HG02610 (cell line): ENCODE measurements around the gene CTU2.

ENCODE experiments used
- ATAC-seq: cut with Tn5 transposase; IDR thresholded peaks from one replicate; pipeline ENCODE4 v1.9.1; 2021; ENCODE audit warnings: mild to moderate bottlenecking, moderate library complexity; ENCODE audit not compliant: unreplicated experiment

CTU2 gene

DNA sequence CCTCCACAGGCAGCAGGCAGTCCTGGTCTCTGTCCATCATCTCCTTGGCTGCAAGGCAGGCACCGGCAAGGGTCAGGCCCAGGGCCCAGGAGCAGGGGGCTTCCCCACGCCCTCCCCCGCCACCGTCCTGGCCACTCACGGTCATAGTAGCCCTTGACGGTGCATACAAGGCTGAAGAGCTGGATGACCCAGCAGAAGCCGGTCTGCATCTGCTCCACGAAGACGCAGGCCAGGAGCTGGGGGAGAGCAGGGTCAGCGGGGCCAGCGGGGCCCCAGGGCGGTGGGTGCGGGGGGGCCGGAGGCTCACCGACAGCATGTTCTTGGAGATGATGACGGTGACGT, 20.1 kb downstream of the CTU2 start:
- no peak for ATAC-seq

DNA sequence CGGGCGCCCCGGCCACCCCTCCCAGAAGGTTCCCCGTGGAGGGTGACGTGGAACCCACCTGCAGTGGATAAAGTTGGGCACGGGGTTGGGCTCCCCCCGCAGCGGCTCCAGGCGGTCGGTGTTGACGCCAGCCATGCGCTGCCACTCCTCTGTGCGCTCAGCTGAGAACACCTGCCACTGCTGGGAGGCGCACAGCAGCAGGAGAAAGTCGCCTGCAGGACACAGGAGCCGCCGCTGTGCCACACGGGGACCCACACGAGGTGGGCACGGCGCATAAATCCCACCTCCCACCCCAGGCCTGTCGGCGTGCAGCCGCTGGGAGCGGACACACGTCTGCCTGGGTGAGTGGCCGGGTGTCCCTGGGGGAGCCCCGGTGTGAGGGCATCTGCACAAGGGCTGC, 20.7 kb downstream of the CTU2 start:
- no peak for ATAC-seq

DNA sequence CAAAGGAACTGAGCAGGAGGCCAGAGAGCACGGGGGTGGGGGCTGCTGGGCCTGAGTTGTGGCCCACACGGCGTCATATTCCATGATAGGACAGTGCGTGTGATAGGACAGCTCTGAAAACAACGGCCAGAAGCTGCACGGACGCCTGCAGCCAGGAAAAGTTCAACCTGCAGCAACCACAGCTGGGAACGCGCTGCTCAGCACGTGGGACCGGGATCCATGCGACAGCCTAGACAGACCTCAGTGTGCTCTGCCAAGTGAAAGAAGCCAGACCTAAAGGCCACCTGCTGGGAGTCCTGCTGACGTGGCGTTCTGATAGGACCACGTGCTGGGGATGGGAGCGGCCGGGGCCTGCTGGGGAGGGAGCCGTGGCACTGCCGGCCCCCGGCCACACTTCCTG, 21.6 kb downstream of the CTU2 start:
- ATAC-seq, result no peak

DNA sequence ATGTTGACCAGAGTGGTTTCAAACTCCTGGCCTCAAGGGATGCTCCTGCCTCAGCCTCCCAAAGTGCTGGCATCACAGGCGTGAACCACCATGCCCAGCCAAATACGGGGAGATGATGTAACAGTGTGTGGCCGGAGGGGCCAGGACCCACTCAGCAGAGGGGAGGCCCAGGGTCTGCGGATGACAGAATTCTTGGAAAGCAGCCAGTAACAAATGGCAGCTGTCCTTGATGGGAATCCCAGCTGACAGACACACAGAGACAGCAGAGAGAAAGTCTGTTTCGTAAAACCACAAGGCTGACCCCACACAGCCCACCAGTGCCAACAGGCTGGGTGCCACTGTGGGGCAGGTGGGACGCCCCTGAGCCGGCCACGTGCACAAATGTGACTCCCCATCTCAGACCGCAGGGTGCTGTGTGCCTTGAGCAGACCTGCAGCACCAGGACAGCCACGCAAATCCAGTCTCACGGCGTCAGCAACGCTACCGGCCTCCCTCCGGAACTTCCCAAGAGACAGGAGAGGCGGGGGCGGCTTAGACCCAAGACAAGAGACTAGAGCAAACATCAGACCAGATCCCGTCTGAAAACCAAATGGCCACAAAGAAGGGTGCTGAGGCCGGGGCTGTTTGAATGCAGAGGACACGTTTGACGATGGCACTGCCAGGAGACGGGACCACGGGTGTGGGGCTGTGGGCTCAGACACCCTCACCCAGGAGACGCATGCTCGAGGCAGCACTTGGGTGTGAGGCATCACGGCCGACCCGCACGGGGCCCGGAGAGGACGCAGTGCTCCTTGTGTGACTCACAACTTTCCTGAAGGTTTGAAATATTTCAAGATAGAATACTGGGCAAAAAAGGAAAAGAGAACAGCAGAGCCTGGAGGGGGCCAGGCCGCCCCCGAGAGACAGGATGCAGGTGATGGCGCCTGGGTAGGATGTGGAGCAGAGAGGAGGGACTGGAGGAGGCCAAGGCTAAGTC, 24.6 kb downstream of the CTU2 start:
- ATAC-seq, result no peak

DNA sequence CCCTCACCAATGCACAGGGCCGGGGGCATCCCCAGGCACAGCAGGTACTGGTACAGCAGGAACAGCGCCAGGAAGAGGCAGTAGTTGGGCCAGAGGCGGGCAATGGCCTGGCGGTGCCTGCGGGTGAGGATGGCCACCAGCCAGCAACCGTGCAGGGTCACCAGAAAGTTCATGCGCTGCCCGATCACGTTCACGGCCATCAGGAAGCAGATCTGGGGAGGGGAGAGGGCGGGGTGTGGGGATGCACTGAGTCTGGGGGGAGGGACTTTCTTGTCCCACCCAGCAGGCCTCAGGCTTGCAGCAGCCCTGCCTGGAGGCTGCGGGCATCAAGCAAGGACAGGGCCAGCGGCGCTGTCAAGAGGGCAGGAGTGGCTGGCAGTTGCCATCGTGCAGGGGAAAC, 25.4 kb downstream of the CTU2 start:
- ATAC-seq, result no peak

DNA sequence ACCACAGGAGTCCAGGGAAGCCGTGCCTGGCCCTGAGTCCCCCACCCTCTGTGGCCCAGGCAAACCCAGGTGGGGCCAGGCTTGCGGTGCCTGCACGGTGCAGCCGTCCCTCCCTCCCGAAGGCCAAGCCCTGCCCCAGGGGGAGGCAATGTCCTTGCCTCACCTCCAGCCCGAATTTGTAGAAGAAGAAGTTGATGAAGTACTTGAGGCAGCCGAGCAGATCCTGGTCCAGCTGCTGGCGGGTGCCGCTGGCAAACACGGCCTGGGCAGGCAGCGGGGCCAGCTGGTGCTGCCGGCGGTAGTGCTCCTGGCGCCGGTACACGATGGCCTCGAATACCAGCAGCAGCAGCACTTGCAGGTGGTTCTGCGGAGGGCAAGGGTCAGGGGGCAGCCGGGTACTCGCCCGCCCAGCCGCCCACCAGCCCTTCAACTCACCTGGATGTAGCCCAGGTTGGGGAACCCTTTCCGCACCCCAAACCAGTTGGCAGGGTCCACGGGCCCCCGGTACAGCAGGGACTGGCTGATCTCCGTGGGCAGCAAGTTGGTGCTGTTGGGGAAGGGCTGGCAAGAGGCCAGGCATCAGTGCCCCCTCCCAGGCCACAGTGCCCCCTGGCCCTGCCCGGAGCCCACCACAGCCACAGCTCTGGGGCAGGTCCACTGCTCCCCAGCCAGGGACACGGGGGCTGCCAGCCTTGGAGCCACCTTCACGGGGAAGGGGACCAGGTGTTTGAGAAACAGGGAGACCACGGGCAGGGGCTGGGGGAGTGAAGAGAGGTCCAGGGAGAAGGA, 26.1 kb downstream of the CTU2 start:
- ATAC-seq, result no peak

DNA sequence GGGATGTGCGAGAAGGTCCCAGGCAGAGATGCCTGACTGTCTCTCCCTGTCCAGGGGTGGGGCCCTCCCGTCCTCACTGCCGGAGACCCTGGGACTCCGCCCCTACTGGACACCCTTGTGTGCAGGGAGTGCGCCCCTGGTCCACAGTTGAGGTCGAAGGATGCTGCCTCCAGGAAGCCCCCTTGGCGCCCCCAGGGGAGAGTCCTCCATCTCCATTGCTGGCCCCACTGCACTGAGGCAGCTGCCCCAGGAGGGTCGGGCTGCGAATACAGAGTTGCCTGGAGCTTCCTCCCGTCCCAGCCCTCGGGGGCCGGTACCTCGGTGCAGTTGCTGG, 26.6 kb downstream of the CTU2 start:
- ATAC-seq, result no peak

DNA sequence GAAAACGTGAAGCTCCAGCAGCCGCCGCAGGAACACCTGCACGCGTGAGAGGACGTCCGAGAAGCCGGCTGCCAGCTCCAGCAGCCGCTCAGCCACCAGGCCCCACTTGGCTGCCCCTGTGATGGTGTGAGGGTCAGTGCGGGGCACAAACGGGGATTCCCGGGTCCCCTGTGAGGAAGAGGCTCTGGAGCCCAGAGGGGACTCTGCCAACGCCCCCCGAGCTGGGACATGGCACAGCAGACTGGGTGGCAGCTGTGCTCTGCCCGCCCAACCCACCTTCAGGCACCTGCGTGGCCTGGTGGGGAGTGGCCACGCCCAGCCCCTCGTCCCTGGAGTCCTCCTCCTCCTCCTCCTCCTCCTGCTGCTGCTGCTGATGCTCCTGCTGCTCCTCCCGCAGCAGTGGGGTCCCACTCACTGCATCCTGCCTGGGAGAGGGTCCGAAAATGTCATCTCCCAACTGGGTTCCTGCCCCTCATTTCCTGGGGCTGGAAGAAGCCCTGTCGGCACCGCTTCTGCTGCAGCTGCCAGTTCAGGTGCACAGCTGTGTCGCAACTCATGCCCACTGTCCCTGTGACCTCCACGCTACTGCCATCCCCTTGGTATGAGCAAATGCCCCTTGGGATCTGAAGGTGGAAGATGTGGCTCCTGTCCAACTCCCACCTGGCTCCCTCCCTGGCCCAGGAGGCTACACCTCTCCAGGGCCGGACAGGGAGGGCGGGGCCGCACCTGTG, 27.5 kb downstream of the CTU2 start:
- ATAC-seq, result no peak

DNA sequence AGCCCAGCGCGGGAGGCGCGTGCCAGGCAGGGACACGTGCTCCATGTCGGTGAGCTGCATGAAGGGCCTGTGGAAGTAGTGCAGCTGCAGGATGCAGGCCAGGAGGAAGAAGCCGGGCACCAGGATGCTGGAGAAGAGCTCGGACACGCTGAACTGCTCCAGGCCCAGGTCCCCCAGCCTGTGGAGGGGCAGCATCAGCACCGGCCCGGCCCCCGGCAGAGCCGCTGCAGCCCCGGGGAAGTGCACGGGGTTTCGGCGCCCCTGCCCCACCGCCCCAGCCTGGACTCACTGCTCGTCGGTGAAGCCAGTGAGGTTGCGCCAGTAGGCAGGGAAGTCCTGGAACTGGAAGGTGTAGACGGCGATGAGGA, 28.0 kb downstream of the CTU2 start:
- ATAC-seq, result no peak

DNA sequence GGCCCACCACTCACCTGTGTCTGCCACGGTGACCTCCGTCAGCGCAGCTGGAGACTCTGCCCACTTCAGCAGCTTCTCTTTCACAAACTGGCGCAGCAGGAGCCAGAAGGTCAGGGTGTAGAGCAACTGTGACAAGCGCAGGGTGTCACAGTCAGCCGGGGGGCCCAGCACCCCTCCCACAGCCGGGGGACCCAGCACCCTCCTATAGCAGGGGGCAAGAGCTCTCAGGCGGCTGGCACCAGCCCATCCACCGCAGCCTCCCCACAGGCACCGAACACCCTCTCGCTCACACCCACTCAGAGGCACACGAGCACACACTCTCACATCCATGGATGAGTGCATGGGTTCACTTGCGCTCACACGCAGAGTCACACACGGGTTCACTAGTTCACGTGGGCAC, 28.8 kb downstream of the CTU2 start:
- ATAC-seq, result no peak

DNA sequence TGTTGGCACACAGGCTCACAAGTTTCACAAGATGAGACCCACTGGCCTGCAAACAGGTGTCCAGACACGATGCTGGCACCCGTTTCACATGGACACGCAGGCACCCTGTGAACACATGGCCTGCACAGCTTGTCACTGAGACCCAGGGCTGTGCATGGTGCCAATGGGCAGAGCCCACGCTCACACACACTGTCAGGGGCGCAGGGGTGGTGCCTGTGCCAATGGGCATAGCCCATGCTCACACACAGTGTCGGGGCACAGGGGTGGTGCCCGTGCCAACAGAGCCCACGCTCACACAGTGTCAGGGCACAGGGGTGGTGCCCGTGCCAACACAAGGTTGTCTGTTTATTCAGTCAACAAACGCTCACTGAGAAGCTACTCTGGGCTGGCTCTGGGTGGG, 29.3 kb downstream of the CTU2 start:
- no peak for ATAC-seq

DNA sequence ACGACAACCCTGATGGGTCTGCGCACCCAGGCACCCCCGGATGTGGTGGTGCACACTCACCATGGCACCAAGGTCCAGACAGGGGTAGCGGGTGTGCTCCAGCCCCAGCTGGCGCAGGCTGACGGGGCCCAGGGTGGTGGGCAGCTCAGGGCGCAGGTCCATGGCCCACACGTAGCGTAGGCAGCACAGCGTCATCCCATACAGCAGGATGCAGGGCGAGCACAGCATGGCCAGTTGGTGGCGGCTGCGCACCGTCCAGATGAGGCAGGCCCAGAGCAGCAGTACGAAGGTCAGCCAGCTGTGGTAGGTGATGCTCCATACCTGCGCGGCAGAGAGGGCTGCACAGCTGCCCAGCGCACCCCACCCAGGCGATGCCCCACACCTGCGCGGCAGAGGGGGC, 29.8 kb downstream of the CTU2 start:
- no peak for ATAC-seq

DNA sequence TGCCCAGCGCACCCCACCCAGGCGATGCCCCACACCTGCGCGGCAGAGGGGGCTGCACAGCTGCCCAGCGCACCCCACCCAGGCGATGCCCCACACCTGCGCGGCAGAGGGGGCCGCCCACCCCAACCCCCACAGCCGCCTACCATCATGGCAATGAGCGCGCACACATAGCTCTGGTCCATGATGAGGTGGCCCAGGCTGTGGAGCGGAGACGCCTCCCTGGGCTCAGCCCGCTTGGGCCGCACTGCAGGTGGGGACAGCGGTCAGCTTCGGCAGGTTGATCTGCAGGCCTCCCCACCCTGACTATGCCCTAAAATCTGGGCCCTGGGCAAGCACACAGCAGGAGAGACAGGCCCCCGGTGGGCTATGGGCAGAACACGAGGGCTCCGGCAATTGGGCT, 30.2 kb downstream of the CTU2 start:
- no peak for ATAC-seq

DNA sequence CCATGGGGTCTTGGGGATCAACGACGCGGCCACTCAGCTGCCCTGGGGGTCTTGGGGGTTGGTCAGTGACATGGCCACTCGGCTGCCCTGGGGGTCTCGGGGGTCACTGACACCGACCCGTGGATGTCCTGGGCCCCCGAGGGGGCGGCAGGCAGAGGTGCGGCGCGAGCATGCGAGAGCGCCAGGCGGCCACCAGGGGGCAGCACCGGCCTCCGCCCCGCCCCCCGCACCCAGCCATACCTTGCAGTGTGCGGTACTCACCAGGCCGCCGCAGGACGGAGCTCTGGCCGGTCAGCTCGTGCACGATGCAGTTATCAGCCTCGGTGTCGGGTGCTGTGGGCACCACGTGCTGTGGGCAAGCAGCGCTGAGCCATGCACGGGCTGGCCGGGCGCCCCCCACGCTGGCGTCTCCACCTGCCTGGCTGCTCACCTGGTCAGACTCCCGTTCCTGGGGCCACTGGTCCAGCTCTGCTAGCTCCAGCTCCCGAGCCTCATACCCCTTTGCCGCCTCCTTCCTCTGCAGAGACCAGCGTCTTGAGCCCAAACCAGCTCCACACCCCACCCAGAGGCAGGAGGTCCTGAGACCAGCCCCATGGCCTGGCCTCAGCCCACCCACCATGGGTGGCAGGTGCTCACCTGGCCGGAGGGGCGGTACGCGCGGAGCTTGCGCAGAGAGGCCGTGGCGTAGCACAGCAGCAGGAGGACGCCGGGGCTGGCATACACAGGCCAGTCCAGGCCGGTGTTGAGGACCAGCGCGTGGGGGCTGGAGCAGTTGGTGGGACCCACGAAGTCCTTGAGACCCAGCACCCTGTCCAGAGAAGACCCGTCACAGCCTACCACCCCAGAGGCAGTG, 31.2 kb downstream of the CTU2 start:
- ATAC-seq, result no peak

DNA sequence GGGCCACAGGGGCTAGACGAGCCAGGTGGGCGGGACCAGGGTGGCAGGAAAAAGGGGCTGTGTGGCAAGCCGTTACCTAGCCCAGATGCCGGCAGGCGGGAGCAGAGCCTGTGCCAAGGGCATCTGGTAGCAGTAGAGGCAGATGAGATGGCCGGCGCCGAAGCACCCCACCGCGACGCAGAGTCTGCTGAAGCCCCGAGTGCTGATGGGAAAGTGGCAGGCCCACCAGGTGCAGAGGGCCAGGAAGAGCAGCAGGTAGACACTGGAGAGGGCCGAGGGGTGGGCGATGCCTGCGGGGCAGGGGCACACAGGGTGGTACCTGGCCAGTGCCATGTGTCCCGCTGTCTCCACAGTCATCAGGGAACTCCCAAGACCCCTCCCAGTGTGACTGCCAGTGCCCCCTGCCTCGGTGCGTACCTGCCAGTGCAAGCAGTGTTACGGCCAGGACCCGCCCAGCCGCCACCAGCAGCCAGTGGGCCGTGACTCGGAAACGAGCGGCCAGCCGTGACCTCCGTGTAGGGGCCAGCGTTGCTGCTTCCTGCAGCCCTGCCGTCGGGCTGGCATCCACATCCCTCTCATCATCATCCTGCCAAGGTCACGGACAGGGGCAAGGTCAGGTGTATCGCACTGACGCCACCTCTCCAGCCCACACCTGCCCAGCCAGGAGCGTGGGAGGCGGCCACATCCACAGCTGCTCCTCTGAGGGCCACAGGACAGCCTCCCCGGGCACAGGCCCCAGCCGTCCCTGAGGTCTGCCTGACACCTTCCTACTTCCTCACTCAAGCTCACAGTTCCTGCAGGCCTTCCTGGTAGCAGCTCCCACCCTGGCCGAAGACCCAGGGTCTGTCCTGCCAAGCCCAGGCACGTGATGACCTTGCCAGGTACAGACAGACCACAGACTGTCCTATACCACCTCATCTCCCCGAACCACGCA, 32.1 kb downstream of the CTU2 start:
- ATAC-seq, result no peak

DNA sequence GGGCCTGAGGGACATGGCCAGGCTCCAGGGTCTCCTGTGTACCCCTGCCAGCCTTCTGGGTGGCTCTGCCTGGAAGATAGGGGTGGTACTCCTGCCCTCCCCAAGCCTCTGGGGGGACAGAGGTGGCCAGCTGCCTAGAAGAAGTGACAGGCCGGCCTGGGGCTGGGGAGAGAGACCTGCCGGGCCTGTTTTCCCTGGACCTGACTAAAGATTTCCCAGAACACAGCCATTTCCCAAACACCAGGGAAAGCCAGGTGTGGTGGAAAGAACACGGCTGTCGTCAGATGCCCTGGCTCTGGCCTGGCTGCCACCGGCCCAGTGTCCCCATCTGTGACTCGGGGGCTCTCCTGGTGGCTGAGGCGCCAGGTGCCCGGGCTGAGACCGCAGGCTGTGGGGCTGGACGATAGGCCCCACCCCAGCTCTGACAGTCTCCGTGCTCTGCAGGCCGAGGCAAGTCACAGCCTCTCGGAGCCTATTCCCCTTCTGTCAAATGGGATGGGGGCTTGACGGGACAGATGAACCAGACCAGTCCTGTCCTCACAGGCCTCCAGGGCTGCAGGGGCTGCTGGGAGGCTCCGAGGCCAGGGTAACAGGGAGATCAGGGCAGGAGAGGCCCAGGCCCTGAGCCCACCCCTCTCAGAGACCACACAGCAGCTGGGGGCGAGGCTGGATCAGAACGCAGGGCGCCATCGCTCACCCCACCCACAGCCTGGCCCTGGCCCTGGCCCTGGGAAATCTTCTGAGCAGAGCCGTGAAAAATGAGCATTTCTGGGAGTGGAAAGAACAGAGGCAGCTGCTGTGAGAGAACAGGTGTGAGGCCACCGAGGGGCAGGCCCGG, 33.1 kb downstream of the CTU2 start:
- no peak for ATAC-seq

DNA sequence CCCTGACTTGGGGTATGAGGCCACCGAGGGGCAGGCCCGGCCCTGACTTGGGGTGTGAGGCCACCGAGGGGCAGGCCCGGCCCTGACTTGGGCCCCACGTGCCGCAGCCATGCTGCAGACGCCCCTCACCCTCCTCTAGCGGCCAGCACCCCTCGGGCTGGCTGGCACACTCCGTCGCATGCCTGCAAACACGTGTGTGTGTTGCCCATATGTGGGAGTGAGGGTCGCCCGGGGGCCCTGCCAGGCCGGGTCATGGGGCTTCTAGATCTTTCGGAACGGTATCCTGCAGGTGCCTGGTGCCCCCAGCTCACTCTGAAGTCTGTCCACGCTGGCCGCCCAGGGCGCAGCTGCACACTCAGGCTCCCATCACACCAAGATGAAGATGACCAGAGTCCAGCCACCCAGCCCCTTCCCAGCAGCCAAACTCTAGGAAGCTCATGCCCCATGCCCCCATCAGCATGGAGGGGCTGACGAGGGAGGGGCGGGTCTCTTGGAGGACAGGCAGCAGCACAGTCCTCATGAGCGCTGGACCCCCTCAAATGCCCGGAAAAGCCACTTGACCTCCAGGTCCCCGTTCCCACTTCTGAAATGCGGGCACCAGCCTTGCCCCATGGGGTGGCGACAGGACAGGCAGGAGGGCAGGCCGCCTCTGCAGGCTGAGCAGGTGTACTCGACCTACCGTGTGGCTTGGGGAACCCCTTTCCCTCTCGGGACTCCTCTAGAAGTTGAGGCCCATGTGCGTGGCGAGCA, 33.8 kb downstream of the CTU2 start:
- no peak for ATAC-seq

DNA sequence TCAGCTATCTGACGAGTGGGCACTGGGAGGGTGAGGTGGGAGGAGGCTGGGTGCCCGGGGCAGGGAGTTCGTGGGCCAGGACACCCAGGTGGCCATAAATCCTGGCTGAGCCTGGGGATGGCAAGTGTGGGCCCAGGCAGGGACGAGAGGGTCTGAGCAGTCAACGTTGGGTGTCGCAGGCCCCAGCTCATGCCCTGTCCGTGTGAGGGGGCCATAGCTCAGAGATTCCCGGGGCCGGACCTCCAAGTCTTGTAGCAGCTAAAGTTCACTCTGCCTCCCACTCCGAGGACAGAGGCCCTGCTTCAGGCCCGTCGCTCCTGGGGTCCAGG, 34.4 kb downstream of the CTU2 start:
- no peak for ATAC-seq
